ENCODE measurements around the gene TLR4.

- TF ChIP-seq, protein P1, sequence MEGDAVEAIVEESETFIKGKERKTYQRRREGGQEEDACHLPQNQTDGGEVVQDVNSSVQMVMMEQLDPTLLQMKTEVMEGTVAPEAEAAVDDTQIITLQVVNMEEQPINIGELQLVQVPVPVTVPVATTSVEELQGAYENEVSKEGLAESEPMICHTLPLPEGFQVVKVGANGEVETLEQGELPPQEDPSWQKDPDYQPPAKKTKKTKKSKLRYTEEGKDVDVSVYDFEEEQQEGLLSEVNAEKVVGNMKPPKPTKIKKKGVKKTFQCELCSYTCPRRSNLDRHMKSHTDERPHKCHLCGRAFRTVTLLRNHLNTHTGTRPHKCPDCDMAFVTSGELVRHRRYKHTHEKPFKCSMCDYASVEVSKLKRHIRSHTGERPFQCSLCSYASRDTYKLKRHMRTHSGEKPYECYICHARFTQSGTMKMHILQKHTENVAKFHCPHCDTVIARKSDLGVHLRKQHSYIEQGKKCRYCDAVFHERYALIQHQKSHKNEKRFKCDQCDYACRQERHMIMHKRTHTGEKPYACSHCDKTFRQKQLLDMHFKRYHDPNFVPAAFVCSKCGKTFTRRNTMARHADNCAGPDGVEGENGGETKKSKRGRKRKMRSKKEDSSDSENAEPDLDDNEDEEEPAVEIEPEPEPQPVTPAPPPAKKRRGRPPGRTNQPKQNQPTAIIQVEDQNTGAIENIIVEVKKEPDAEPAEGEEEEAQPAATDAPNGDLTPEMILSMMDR (conservative IDR thresholded peaks at IDR 0.05; ENCODE audit: low read depth, low read length), result no peak
- TF ChIP-seq EZH2 (IDR thresholded peaks at IDR 0.05; ENCODE audit: borderline replicate concordance, low read depth, low read length, poor library complexity, severe bottlenecking), result no peak
These were observed 12.8 kb upstream of the TLR4 start for GRCh38 chr9:117691367-117691766.

Data from A673 (cell line).